ENCODE results near the gene B4GALNT1.

DNA sequence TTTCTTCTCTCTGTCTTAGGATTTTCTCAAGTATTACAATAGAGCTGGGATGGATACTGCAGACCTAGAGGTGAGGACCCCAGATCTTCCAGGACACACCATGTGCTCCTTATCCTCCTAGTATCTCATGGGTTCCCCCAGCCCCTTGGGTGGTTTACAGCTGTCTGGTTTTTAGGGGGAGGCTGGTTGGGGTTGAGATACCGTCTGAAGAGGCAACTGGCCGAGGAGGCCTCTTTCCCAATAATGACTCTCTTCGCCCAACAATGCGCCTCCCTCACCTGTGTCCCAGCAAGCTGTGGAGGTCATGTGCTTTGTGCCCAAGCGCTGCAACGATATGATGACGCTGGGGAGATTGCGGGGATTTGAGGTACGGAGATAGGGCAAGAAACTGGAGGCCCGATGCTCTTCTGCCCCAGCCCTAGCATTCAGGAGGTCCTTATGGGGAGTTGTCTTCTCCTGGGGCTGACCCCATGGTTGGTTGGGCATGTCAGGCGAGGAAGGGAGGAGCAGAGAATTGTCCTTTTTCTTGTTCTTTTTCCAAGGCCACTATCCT, 18.0 kb downstream of the B4GALNT1 start:
- TF ChIP-seq, protein P1, sequence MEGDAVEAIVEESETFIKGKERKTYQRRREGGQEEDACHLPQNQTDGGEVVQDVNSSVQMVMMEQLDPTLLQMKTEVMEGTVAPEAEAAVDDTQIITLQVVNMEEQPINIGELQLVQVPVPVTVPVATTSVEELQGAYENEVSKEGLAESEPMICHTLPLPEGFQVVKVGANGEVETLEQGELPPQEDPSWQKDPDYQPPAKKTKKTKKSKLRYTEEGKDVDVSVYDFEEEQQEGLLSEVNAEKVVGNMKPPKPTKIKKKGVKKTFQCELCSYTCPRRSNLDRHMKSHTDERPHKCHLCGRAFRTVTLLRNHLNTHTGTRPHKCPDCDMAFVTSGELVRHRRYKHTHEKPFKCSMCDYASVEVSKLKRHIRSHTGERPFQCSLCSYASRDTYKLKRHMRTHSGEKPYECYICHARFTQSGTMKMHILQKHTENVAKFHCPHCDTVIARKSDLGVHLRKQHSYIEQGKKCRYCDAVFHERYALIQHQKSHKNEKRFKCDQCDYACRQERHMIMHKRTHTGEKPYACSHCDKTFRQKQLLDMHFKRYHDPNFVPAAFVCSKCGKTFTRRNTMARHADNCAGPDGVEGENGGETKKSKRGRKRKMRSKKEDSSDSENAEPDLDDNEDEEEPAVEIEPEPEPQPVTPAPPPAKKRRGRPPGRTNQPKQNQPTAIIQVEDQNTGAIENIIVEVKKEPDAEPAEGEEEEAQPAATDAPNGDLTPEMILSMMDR (IDR thresholded peaks at IDR 0.05) = no peak
- TF ChIP-seq POLR2A (IDR thresholded peaks at IDR 0.05) = no peak
